WTC11 (cell line): ENCODE data around the gene ACOD1. TPM values are rescaled to one million over a fixed set of nuclear protein-coding genes. Genes with fewer than 3 reads are reported as not detected.

Experiments used
- AR ChIP-seq: fragments of 250-450 bp; sonication (Bioruptor Pico); IDR thresholded peaks from 2 replicates; pipeline ENCODE4 v1.9.0; 2021; ENCODE audit warnings: mild to moderate bottlenecking
- CREB1 ChIP-seq: sonication (generic); formaldehyde crosslinking; IDR thresholded peaks from 2 replicates; pipeline ENCODE4 v1.8.0; 2023; ENCODE audit warnings: mild to moderate bottlenecking, missing genetic modification reagents
- E2F4 ChIP-seq: sonication (generic); formaldehyde crosslinking; IDR thresholded peaks from 2 replicates; pipeline ENCODE4 v1.8.1; 2022; ENCODE audit warnings: low read depth, mild to moderate bottlenecking, moderate library complexity, missing genetic modification reagents, borderline replicate concordance
- EMX1 ChIP-seq: fragments of 250-450 bp; sonication (Bioruptor Pico); IDR thresholded peaks from 2 replicates; pipeline ENCODE4 v1.8.0; 2021; ENCODE audit warnings: mild to moderate bottlenecking
- ETV6 ChIP-seq: sonication (generic); formaldehyde crosslinking; IDR thresholded peaks from 2 replicates; pipeline ENCODE4 v1.8.1; 2022; ENCODE audit warnings: mild to moderate bottlenecking, missing genetic modification reagents
- GABPB1 ChIP-seq: sonication (generic); formaldehyde crosslinking; IDR thresholded peaks from 2 replicates; pipeline ENCODE4 v1.8.1; 2023; ENCODE audit warnings: mild to moderate bottlenecking, missing genetic modification reagents
- HMGA2 ChIP-seq: fragments of 250-450 bp; sonication (Bioruptor Pico); IDR thresholded peaks from 2 replicates; pipeline ENCODE4 v1.4.0; 2021; ENCODE audit warnings: mild to moderate bottlenecking, moderate library complexity
- IRF2 ChIP-seq: sonication (generic); formaldehyde crosslinking; IDR thresholded peaks from 2 replicates; pipeline ENCODE4 v1.8.0; 2022; ENCODE audit warnings: low read depth, missing genetic modification reagents, borderline replicate concordance
- JAZF1 ChIP-seq: fragments of 250-450 bp; sonication (Bioruptor Pico); IDR thresholded peaks from 2 replicates; pipeline ENCODE4 v1.9.0; 2021; ENCODE audit warnings: moderate library complexity, mild to moderate bottlenecking, inconsistent platforms
- JUN ChIP-seq: sonication (generic); formaldehyde crosslinking; IDR thresholded peaks from 2 replicates; pipeline ENCODE4 v1.8.0; 2023; ENCODE audit warnings: mild to moderate bottlenecking, missing genetic modification reagents
- KAT7 ChIP-seq: sonication (generic); formaldehyde crosslinking; IDR thresholded peaks from 2 replicates; pipeline ENCODE4 v1.8.1; 2023; ENCODE audit warnings: missing genetic modification reagents, mild to moderate bottlenecking, borderline replicate concordance
- MXD4 ChIP-seq: fragments of 250-450 bp; sonication (Bioruptor Pico); IDR thresholded peaks from 2 replicates; pipeline ENCODE4 v1.8.0; 2021; ENCODE audit warnings: mild to moderate bottlenecking, moderate library complexity, borderline replicate concordance
- MYBL2 ChIP-seq: sonication (generic); formaldehyde crosslinking; IDR thresholded peaks from 2 replicates; pipeline ENCODE4 v1.8.1; 2023; ENCODE audit warnings: mild to moderate bottlenecking, moderate library complexity, missing genetic modification reagents
- NFE2L1 ChIP-seq: sonication (generic); formaldehyde crosslinking; IDR thresholded peaks from 2 replicates; pipeline ENCODE4 v1.8.1; 2023; ENCODE audit warnings: missing genetic modification reagents
- NFYB ChIP-seq: sonication (generic); formaldehyde crosslinking; conservative IDR thresholded peaks from 2 replicates; pipeline ENCODE4 v1.8.0; 2022; ENCODE audit warnings: low read depth, missing genetic modification reagents
- NR3C1 ChIP-seq: sonication (generic); formaldehyde crosslinking; conservative IDR thresholded peaks from 2 replicates; pipeline ENCODE4 v1.8.1; 2023; ENCODE audit warnings: low read depth, mild to moderate bottlenecking, missing genetic modification reagents
- OVOL2 ChIP-seq: fragments of 250-450 bp; sonication (Bioruptor Pico); IDR thresholded peaks from 2 replicates; pipeline ENCODE4 v1.9.0; 2021; ENCODE audit warnings: mild to moderate bottlenecking, borderline replicate concordance
- SMAD3 ChIP-seq: sonication (generic); formaldehyde crosslinking; IDR thresholded peaks from 2 replicates; pipeline ENCODE4 v1.8.0; 2022; ENCODE audit warnings: missing genetic modification reagents, mild to moderate bottlenecking, borderline replicate concordance
- SMAD4 ChIP-seq: sonication (generic); formaldehyde crosslinking; IDR thresholded peaks from 2 replicates; pipeline ENCODE4 v1.8.0; 2022; ENCODE audit warnings: mild to moderate bottlenecking, missing genetic modification reagents
- STAT6 ChIP-seq: sonication (generic); formaldehyde crosslinking; conservative IDR thresholded peaks from 2 replicates; pipeline ENCODE4 v1.8.1; 2023; ENCODE audit warnings: mild to moderate bottlenecking, low read depth, missing genetic modification reagents, moderate library complexity
- TCF7 ChIP-seq: sonication (generic); formaldehyde crosslinking; IDR thresholded peaks from 2 replicates; pipeline ENCODE4 v1.8.0; 2022; ENCODE audit warnings: mild to moderate bottlenecking, low read depth, missing genetic modification reagents, moderate library complexity
- TEAD4 ChIP-seq: sonication (generic); formaldehyde crosslinking; IDR thresholded peaks from 2 replicates; pipeline ENCODE4 v1.8.0; 2022; ENCODE audit warnings: mild to moderate bottlenecking, missing genetic modification reagents
- ZBTB21 ChIP-seq: sonication (generic); formaldehyde crosslinking; IDR thresholded peaks from 2 replicates; pipeline ENCODE4 v1.8.1; 2023; ENCODE audit warnings: mild to moderate bottlenecking, missing genetic modification reagents, borderline replicate concordance
- ZNF121 ChIP-seq: sonication (generic); formaldehyde crosslinking; IDR thresholded peaks from 2 replicates; pipeline ENCODE4 v1.8.0; 2023; ENCODE audit warnings: missing genetic modification reagents
- ZNF138 ChIP-seq: sonication (generic); formaldehyde crosslinking; conservative IDR thresholded peaks from 2 replicates; pipeline ENCODE4 v1.8.1; 2022; ENCODE audit warnings: mild to moderate bottlenecking, moderate library complexity, missing genetic modification reagents
- ZNF219 ChIP-seq: sonication (generic); formaldehyde crosslinking; IDR thresholded peaks from 2 replicates; pipeline ENCODE4 v1.8.0; 2023; ENCODE audit warnings: missing genetic modification reagents, mild to moderate bottlenecking, borderline replicate concordance
- ZNF232 ChIP-seq: sonication (generic); formaldehyde crosslinking; IDR thresholded peaks from 2 replicates; pipeline ENCODE4 v1.8.0; 2022; ENCODE audit warnings: mild to moderate bottlenecking, missing genetic modification reagents
- ZNF317 ChIP-seq: sonication (generic); formaldehyde crosslinking; IDR thresholded peaks from 2 replicates; pipeline ENCODE4 v1.8.1; 2023; ENCODE audit warnings: low read depth, mild to moderate bottlenecking, moderate library complexity, missing genetic modification reagents, borderline replicate concordance
- ZNF416 ChIP-seq: fragments of 250-450 bp; sonication (Bioruptor Pico); IDR thresholded peaks from 2 replicates; pipeline ENCODE4 v1.9.0; 2021; ENCODE audit warnings: mild to moderate bottlenecking, inconsistent platforms
- ZNF532 ChIP-seq: fragments of 250-450 bp; sonication (Bioruptor Pico); IDR thresholded peaks from 2 replicates; pipeline ENCODE4 v1.9.0; 2021; ENCODE audit warnings: mild to moderate bottlenecking, borderline replicate concordance
- ZNF671 ChIP-seq: fragments of 250-450 bp; sonication (Bioruptor Pico); IDR thresholded peaks from 2 replicates; pipeline ENCODE4 v1.8.0; 2021; ENCODE audit warnings: mild to moderate bottlenecking
- total RNA-seq: library from RNA; stranded (reverse); gene quantifications from 3 replicates; pipeline ENCODE4 v1.2.3, GENCODE V29; 2021

The ACOD1 gene
- total RNA-seq, 1 experiment from 2014 or later, result not detected

- TF ChIP-seq E2F4, result no peak
- 0 out of 2 replicates have a peak, but pooled peaks have one; percentile 32 for TF ChIP-seq TEAD4
- no peak for TF ChIP-seq MYBL2 (CRISPR knock-in tag)
- TF ChIP-seq EMX1 (CRISPR knock-in tag), result no peak
- TF ChIP-seq CREB1, result no peak
- no peak for TF ChIP-seq KAT7 (CRISPR knock-in tag)
- TF ChIP-seq TCF7 (CRISPR knock-in tag), result no peak
- TF ChIP-seq NFE2L1, result no peak
- TF ChIP-seq SMAD4 (CRISPR knock-in tag), result no peak
- no peak for TF ChIP-seq ZNF317 (CRISPR knock-in tag)
- no peak for TF ChIP-seq ZNF121 (CRISPR knock-in tag)
- TF ChIP-seq GABPB1 (CRISPR knock-in tag), result no peak
- no peak for TF ChIP-seq OVOL2 (CRISPR knock-in tag)
- TF ChIP-seq ZNF671 (CRISPR knock-in tag), result no peak
- TF ChIP-seq NR3C1 (CRISPR knock-in tag), result no peak
- no peak for TF ChIP-seq MXD4 (CRISPR knock-in tag)
- TF ChIP-seq SMAD3 (CRISPR knock-in tag), result no peak
- no peak for TF ChIP-seq ZNF416 (CRISPR knock-in tag)
- TF ChIP-seq NFYB (CRISPR knock-in tag), result no peak
- TF ChIP-seq ETV6 (CRISPR knock-in tag), result no peak
- TF ChIP-seq ZNF219, result no peak
- TF ChIP-seq STAT6 (CRISPR knock-in tag), result peak; percentile 91; the same call in 1 of the 2 replicates
- TF ChIP-seq ZNF532 (CRISPR knock-in tag), result no peak
- TF ChIP-seq ZBTB21 (CRISPR knock-in tag), result no peak
- TF ChIP-seq ZNF232 (CRISPR knock-in tag), result no peak
- TF ChIP-seq HMGA2 (CRISPR knock-in tag), result no peak
- no peak for TF ChIP-seq AR
- peak; percentile 56; the same call in 1 of the 2 replicates for TF ChIP-seq ZNF138 (CRISPR knock-in tag)
- TF ChIP-seq IRF2 (CRISPR knock-in tag), result no peak
- no peak for TF ChIP-seq JUN (CRISPR knock-in tag)
- no peak for TF ChIP-seq JAZF1 (CRISPR knock-in tag)
These were observed 31.9 kb downstream of the ACOD1 start (continued) for GRCh38 chr13:76980075-76980718.
